Mammary epithelial cell (primary cell): ENCODE data around the gene TMEM132A.

ENCODE experiments used
- CTCF ChIP-seq, 2 donors: IDR thresholded peaks in 1 of 2; conservative IDR thresholded peaks in 1 of 2; 2 replicates each; pipeline ENCODE4 v1.5.1; 2011 to 2012; ENCODE audit warnings: inconsistent platforms in 2 of 2, low read length in 2 of 2, mild to moderate bottlenecking in 2 of 2, control low read depth in 1 of 2, low read depth in 1 of 2; ENCODE audit not compliant: insufficient read depth in 1 of 2; ENCODE audit errors: extremely low read depth in 1 of 2
- EZH2 ChIP-seq: IDR thresholded peaks from 2 replicates; pipeline ENCODE4 v1.6.1; 2012; ENCODE audit warnings: low read length, inconsistent platforms, borderline replicate concordance

GRCh38 chr11:60985501-60985900 is 61.2 kb downstream of the TMEM132A start:
- TF ChIP-seq CTCF (conservative IDR thresholded peaks at IDR 0.05 in 1 of 2, IDR thresholded peaks at IDR 0.05 in 1 of 2; ENCODE audit: extremely low read depth in 1 of 2, insufficient read depth in 1 of 2, low read depth in 1 of 2, low read length in 2 of 2) (no peak), EZH2 (no peak)
